ENCODE measurements around the gene KIRREL3. TPM values are rescaled to one million over a fixed set of nuclear protein-coding genes. Genes with fewer than 3 reads are reported as not detected.

Gene KIRREL3
- total and polyA plus RNA-seq, 9 of the 15 experiments (the other 6 are each of a cell fraction or from before 2014, with no cell fraction given), result 0.04 to 0.10 TPM; not detected in 7

- TF ChIP-seq MXI1 (IDR thresholded peaks at IDR 0.05; ENCODE audit: low read depth, low read length), result no peak
- no peak for TF ChIP-seq NCOA4 (IDR thresholded peaks at IDR 0.05; ENCODE audit: partially characterized antibody)
- no peak for TF ChIP-seq ZBTB8A (IDR thresholded peaks at IDR 0.05; ENCODE audit: partially characterized antibody)
- no peak for TF ChIP-seq E2F3 (CRISPR knock-in tag; IDR thresholded peaks at IDR 0.05)
- Histone ChIP-seq H3K9ac (ENCODE audit: insufficient read depth in 1 of 2, low read depth in 2 of 2, low read length in 2 of 2) (no peak overlapping the region), H2AFZ (ENCODE audit: low read depth, low read length) (no peak overlapping the region), H3K9me3 (replicated peaks; ENCODE audit: control insufficient read depth, insufficient read depth, low read depth, low read length) (peaks cover 3% of the 10 kb centered on the region; the same call in 1 of the 2 replicates), H3K4me1 (replicated peaks in 1 of 2; ENCODE audit: control insufficient read depth in 2 of 2, insufficient read depth in 2 of 2, low read length in 2 of 2) (no peaks in the 10 kb centered on the region), H4K20me1 (replicated peaks; ENCODE audit: control insufficient read depth, insufficient read depth, low read length) (no peaks in the 10 kb centered on the region), H3K79me2 (ENCODE audit: control insufficient read depth, insufficient read depth, low read length) (no peaks in the 10 kb centered on the region), H3K4me3 (no peak overlapping the region), H3K9me1 (ENCODE audit: control insufficient read depth, insufficient read depth, low read length) (no peaks in the 10 kb centered on the region), H3K4me2 (ENCODE audit: insufficient read depth, low read length) (no peak overlapping the region), H3K27me3 (ENCODE audit: control insufficient read depth in 2 of 2, insufficient read depth in 2 of 2, low read length in 2 of 2) (peaks cover 2 to 38% of the 10 kb centered on the region in 2 experiments; a peak in 3 of 5 replicates), H3K36me3 (ENCODE audit: control insufficient read depth, insufficient read depth, low read length) (no peaks in the 10 kb centered on the region), H3K27ac (ENCODE audit: extremely low read depth, low read depth, low read length) (no peak overlapping the region)
- ATAC-seq, result no peak
- no peak for FAIRE-seq
- 2% methylated on average over 11 of the region's 11 CpGs for WGBS (ENCODE audit: insufficient coverage, low coverage, missing lambda C conversion rate)
- POLR2A ChIA-PET, result no interaction called here
- intact Hi-C loops (cut with micrococcal nuclease), result no loop called here
- BruUV-seq (replicated peaks), result no TSS peak
- CTCF ChIA-PET (ENCODE audit: low intra/inter-chr PET ratio), result interaction anchor here (0.6 kb wide), 1 partner anchor 161 kb away, joined by 3 read pairs; no protein-coding TSS in a partner anchor
- DNase-seq (ENCODE audit: extremely low read depth in 1 of 4, low spot score in 3 of 4), result no peak
- in situ Hi-C loops (cut with MboI), result no loop called here
These were observed 549.8 kb downstream of the KIRREL3 start for GRCh38 chr11:126450806-126451205.

DNA sequence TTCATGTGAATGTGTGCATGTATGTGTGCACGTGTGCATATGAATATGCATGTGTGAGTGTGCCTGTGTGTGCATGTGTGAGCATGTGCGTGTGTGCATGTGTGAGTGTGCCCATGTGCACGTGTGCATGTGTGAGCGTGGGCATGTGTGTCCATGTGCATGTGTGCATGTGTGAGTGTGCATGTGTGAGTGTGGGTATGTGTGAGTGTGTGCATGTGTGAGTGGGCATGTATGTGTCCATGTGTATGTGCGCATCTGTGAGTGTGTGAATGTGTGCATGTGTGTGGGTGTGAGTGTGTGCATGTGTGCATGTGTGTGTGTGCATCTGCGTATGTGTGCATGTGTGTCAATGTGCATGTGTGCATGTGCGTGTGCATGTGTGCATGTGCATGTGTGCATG lies 550.4 kb downstream of the KIRREL3 start:
- ChIA-PET CTCF (ENCODE audit: low intra/inter-chr PET ratio) (no interaction called here), POLR2A (no interaction called here)
- H3K4me1 ChIP-seq (replicated peaks in 1 of 2; ENCODE audit: control insufficient read depth in 2 of 2, insufficient read depth in 2 of 2, low read length in 2 of 2), result no peaks in the 10 kb centered on the region
- FAIRE-seq, result peak; percentile 40
- H3K9ac ChIP-seq (ENCODE audit: insufficient read depth in 1 of 2, low read depth in 2 of 2, low read length in 2 of 2), result no peak overlapping the region
- in situ Hi-C loops (cut with MboI), result no loop called here
- H3K9me1 ChIP-seq (ENCODE audit: control insufficient read depth, insufficient read depth, low read length), result no peaks in the 10 kb centered on the region
- no peak overlapping the region for H3K4me3 ChIP-seq
- no peak overlapping the region for H3K27ac ChIP-seq (ENCODE audit: extremely low read depth, low read depth, low read length)
- no peaks in the 10 kb centered on the region for H4K20me1 ChIP-seq (replicated peaks; ENCODE audit: control insufficient read depth, insufficient read depth, low read length)
- no peak for ATAC-seq
- 27% methylated on average over 7 of the region's 7 CpGs for WGBS (ENCODE audit: insufficient coverage, low coverage, missing lambda C conversion rate)
- intact Hi-C loops (cut with micrococcal nuclease), result no loop called here
- peaks cover 2 to 41% of the 10 kb centered on the region in 2 experiments; a peak in 3 of 5 replicates for H3K27me3 ChIP-seq (ENCODE audit: control insufficient read depth in 2 of 2, insufficient read depth in 2 of 2, low read length in 2 of 2)
- H3K79me2 ChIP-seq (ENCODE audit: control insufficient read depth, insufficient read depth, low read length), result no peaks in the 10 kb centered on the region
- DNase-seq (ENCODE audit: extremely low read depth in 1 of 4, low spot score in 3 of 4), result no peak
- no peak overlapping the region for H3K4me2 ChIP-seq (ENCODE audit: insufficient read depth, low read length)
- BruUV-seq (replicated peaks), result no TSS peak
- H3K36me3 ChIP-seq (ENCODE audit: control insufficient read depth, insufficient read depth, low read length), result no peaks in the 10 kb centered on the region
- peaks cover 3% of the 10 kb centered on the region; the same call in 1 of the 2 replicates for H3K9me3 ChIP-seq (replicated peaks; ENCODE audit: control insufficient read depth, insufficient read depth, low read depth, low read length)
- no peak overlapping the region for H2AFZ ChIP-seq (ENCODE audit: low read depth, low read length)
- TF ChIP-seq CBX2 (IDR thresholded peaks at IDR 0.05; ENCODE audit: insufficient read depth, low read length, poor library complexity, severe bottlenecking) (no peak), SMAD2 (IDR thresholded peaks at IDR 0.05; ENCODE audit: low read depth, low read length) (no peak), ETV5 (CRISPR knock-in tag; IDR thresholded peaks at IDR 0.05; ENCODE audit: low read depth) (no peak), RFX7 (CRISPR knock-in tag; IDR thresholded peaks at IDR 0.05) (no peak), ARID1B (IDR thresholded peaks at IDR 0.05) (no peak), ATF4 (CRISPR knock-in tag; IDR thresholded peaks at IDR 0.05) (no peak)
- TF ChIP-seq, protein P1, sequence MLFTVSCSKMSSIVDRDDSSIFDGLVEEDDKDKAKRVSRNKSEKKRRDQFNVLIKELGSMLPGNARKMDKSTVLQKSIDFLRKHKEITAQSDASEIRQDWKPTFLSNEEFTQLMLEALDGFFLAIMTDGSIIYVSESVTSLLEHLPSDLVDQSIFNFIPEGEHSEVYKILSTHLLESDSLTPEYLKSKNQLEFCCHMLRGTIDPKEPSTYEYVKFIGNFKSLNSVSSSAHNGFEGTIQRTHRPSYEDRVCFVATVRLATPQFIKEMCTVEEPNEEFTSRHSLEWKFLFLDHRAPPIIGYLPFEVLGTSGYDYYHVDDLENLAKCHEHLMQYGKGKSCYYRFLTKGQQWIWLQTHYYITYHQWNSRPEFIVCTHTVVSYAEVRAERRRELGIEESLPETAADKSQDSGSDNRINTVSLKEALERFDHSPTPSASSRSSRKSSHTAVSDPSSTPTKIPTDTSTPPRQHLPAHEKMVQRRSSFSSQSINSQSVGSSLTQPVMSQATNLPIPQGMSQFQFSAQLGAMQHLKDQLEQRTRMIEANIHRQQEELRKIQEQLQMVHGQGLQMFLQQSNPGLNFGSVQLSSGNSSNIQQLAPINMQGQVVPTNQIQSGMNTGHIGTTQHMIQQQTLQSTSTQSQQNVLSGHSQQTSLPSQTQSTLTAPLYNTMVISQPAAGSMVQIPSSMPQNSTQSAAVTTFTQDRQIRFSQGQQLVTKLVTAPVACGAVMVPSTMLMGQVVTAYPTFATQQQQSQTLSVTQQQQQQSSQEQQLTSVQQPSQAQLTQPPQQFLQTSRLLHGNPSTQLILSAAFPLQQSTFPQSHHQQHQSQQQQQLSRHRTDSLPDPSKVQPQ (CRISPR knock-in tag; IDR thresholded peaks at IDR 0.05; ENCODE audit: borderline replicate concordance), result no peak

Measured in K562 (cell line).